GM12878 (cell line): Measurements from ENCODE around the gene PPBP. TPM values are rescaled to one million over a fixed set of nuclear protein-coding genes. Genes with fewer than 3 reads are reported as not detected.
"Not testable (repeated sequence)": the region's sequence is repeated elsewhere in the genome, so short reads cannot be mapped to it uniquely, and the experiment has no call there.

ENCODE experiments used
- ATAC-seq: fragments of 200-7000 bp; cut with Tn5 transposase; 3 replicates; pipeline ENCODE4 v1.9.1; 2020; ENCODE audit warnings: mild to moderate bottlenecking, moderate library complexity
- BruUV-seq: library from RNA; stranded (reverse); fragments of 400-500 nt; replicated peaks from 2 replicates; lab custom pipeline; 2021; lab: Mats Ljungman, UMichigan
- CTCF ChIA-PET: fragments of 300-600 bp; sonication (Branson Sonifier 250); formaldehyde crosslinking; extraction: SDS; loops from one replicate; lab custom pipeline; 2021; ENCODE audit warnings: inconsistent platforms; lab: Yijun Ruan, JAX
- POLR2A ChIA-PET: fragments of 350-600 bp; formaldehyde crosslinking; extraction: SDS; loops from one replicate; lab custom pipeline; 2021; ENCODE audit warnings: inconsistent platforms; lab: Charles Lee
- RAD21 ChIA-PET: fragments of 300-600 bp; sonication (Branson Sonifier 250); formaldehyde crosslinking; loops from one replicate; lab custom pipeline; 2023; ENCODE audit warnings: antibody characterized with exemption; ENCODE audit not compliant: unreplicated experiment; lab: Charles Lee
- SMC1A ChIA-PET: fragments of 300-600 bp; sonication (Branson Sonifier 250); formaldehyde crosslinking; loops from one replicate; lab custom pipeline; 2023; ENCODE audit not compliant: unreplicated experiment, uncharacterized antibody; lab: Charles Lee
- DNase-seq: peaks from one replicate; pipeline ENCODE4 v3.0.0-alpha.2; 2011; ENCODE audit warnings: low read depth, low spot score
- FAIRE-seq: peaks from 3 replicates; lab custom pipeline; 2011; peaks lifted over from hg19 to GRCh38; lab: Jason Lieb, UNC
- H2AFZ ChIP-seq: 2 replicates; pipeline ENCODE4 v1.6.0; 2011; ENCODE audit warnings: low read depth, low read length, control low read depth; ENCODE audit not compliant: control insufficient read depth
- H3K27ac ChIP-seq: 2 replicates; pipeline ENCODE4 v1.5.1; 2011; ENCODE audit warnings: control low read depth; ENCODE audit not compliant: control insufficient read depth, insufficient read depth
- H3K27me3 ChIP-seq, 2 experiments: replicated peaks in 1 of 2; 2 replicates each; pipeline versions ENCODE4 v1.6.0 to v1.6.1; 2011; ENCODE audit warnings: low read length in 1 of 2; ENCODE audit not compliant: control insufficient read depth in 2 of 2, insufficient read depth in 2 of 2
- H3K36me3 ChIP-seq, 2 experiments: 2 replicates each; pipeline ENCODE4 v1.5.1; 2011; ENCODE audit warnings: low read length in 1 of 2; ENCODE audit not compliant: control insufficient read depth in 2 of 2, insufficient read depth in 2 of 2
- H3K4me1 ChIP-seq: 2 replicates; pipeline ENCODE4 v1.6.1; 2011; ENCODE audit warnings: mild to moderate bottlenecking, low read length, moderate library complexity, mixed read lengths; ENCODE audit not compliant: control insufficient read depth, insufficient read depth
- H3K4me2 ChIP-seq: 2 replicates; pipeline ENCODE4 v1.6.0; 2011; ENCODE audit warnings: control low read depth; ENCODE audit not compliant: control insufficient read depth, insufficient read depth
- H3K4me3 ChIP-seq: fragments of 200-600 bp; sonication (generic); 2 replicates; pipeline ENCODE4 v1.5.1; 2016
- H3K79me2 ChIP-seq: 2 replicates; pipeline ENCODE4 v1.6.0; 2011; ENCODE audit warnings: low read length; ENCODE audit not compliant: control insufficient read depth, insufficient read depth
- H3K9ac ChIP-seq: 2 replicates; pipeline ENCODE4 v1.8.0; 2011; ENCODE audit warnings: low read length, control low read depth, mixed read lengths; ENCODE audit not compliant: control insufficient read depth, insufficient read depth
- H3K9me3 ChIP-seq: replicated peaks from 3 replicates; pipeline ENCODE4 v1.5.1; 2011; ENCODE audit warnings: mild to moderate bottlenecking, low read length; ENCODE audit not compliant: control insufficient read depth, insufficient read depth
- H4K20me1 ChIP-seq: 2 replicates; pipeline ENCODE4 v1.6.0; 2011; ENCODE audit not compliant: control insufficient read depth, insufficient read depth
- CEBPZ ChIP-seq: fragments of 150-350 bp; IDR thresholded peaks from 2 replicates; pipeline ENCODE4 v1.6.1; 2016; ENCODE audit warnings: low read depth, low read length
- EP300 ChIP-seq, 2 experiments: fragments of 150-350 bp in 1 of 2; IDR thresholded peaks; 2 replicates each; pipeline ENCODE4 v1.6.1; 2011 to 2012; ENCODE audit warnings: low read depth in 2 of 2, low read length in 2 of 2, borderline replicate concordance in 1 of 2, improper control_type of control experiment in 1 of 2, inconsistent platforms in 1 of 2; ENCODE audit not compliant: control insufficient read depth in 1 of 2
- ESRRA ChIP-seq: IDR thresholded peaks from 2 replicates; pipeline ENCODE4 v1.6.1; 2012; ENCODE audit warnings: mild to moderate bottlenecking, low read length, improper control_type of control experiment
- ETV6 ChIP-seq, 2 experiments: fragments of 450-650 bp in 1 of 2; IDR thresholded peaks in 1 of 2; conservative IDR thresholded peaks in 1 of 2; 2 replicates each; pipeline ENCODE4 v1.6.1; 2014; ENCODE audit warnings: antibody characterized with exemption in 1 of 2, borderline replicate concordance in 1 of 2, low read depth in 1 of 2, mild to moderate bottlenecking in 1 of 2, moderate library complexity in 1 of 2
- GABPA ChIP-seq: IDR thresholded peaks from 2 replicates; pipeline ENCODE4 v1.6.1; 2014; ENCODE audit warnings: antibody characterized with exemption, low read depth, mild to moderate bottlenecking, inconsistent platforms
- GATAD2B ChIP-seq: fragments of 450-650 bp; conservative IDR thresholded peaks from 2 replicates; pipeline ENCODE4 v1.6.1; 2017; ENCODE audit warnings: low read depth, mild to moderate bottlenecking, moderate library complexity
- KDM1A ChIP-seq: fragments of 200-600 bp; sonication (generic); IDR thresholded peaks from 2 replicates; pipeline ENCODE4 v1.6.1; 2016; ENCODE audit warnings: borderline replicate concordance
- MEF2A ChIP-seq: IDR thresholded peaks from 2 replicates; pipeline ENCODE4 v1.6.1; 2011; ENCODE audit warnings: low read depth, mild to moderate bottlenecking, low read length, moderate library complexity; ENCODE audit not compliant: insufficient read depth
- NFXL1 ChIP-seq: fragments of 450-650 bp; IDR thresholded peaks from 2 replicates; pipeline ENCODE4 v1.6.1; 2017; ENCODE audit warnings: antibody characterized with exemption, mild to moderate bottlenecking, borderline replicate concordance
- RB1 ChIP-seq: fragments of 450-650 bp; formaldehyde crosslinking; IDR thresholded peaks from 2 replicates; pipeline ENCODE4 v1.6.1; 2017; ENCODE audit warnings: mild to moderate bottlenecking, borderline replicate concordance
- SMC3 ChIP-seq: IDR thresholded peaks from 2 replicates; pipeline ENCODE4 v1.6.1; 2011; ENCODE audit warnings: low read length, improper control_type of control experiment, borderline replicate concordance
- SUZ12 ChIP-seq: fragments of 200-600 bp; sonication (generic); IDR thresholded peaks from one replicate; pipeline ENCODE4 v1.6.1; 2018; ENCODE audit warnings: antibody characterized with exemption, mild to moderate bottlenecking; ENCODE audit not compliant: unreplicated experiment
- TAF1 ChIP-seq: IDR thresholded peaks from 2 replicates; pipeline ENCODE4 v1.6.1; 2011; ENCODE audit warnings: mild to moderate bottlenecking, low read depth, low read length, borderline replicate concordance
- WGBS: methylation state at CpG from one replicate; pipeline ENCODE4 v1.1.6; 2016; ENCODE audit warnings: low lambda C conversion rate; ENCODE audit not compliant: insufficient replicate concordance, insufficient coverage; ENCODE audit errors: missing lambda C conversion rate; 5-methylcytosine and 5-hydroxymethylcytosine counted together
- in situ Hi-C: fragments of 300-500 bp; cut with MboI; formaldehyde crosslinking; loops from 9 replicates; pipeline ENCODE4 v1.14.3; 2018; ENCODE audit warnings: mixed read lengths
- intact Hi-C: fragments of 100-400 bp; cut with micrococcal nuclease; formaldehyde crosslinking; loops from one replicate; pipeline ENCODE4 v1.14.2; 2022; ENCODE audit not compliant: unreplicated experiment
- polyA plus RNA-seq, 11 experiments: library from polyadenylated mRNA; depleted of rRNA in 4 of 11; unstranded in 6 of 11; stranded (reverse) in 5 of 11; fragments of >200 nt; fragmentation: Nextera tagmentation in 4 of 11; fragmentation: Illumina TruSeq in 1 of 11; extraction: Ambion mirVana in 4 of 11; extraction: Trizol in 1 of 11; gene quantifications; 1 replicate in 1 of 11; 2 replicates in 10 of 11; pipeline versions ENCODE4 v1.2.1 to v1.2.3, GENCODE V29; 2011 to 2016; ENCODE audit warnings: inconsistent platforms in 2 of 11, missing spikeins in 2 of 11, low read depth in 1 of 11
- total RNA-seq, 4 experiments: library from RNA; depleted of rRNA in 3 of 4; stranded (reverse); fragments of >200 nt in 3 of 4; fragmentation: Illumina TruSeq in 1 of 4; extraction: Trizol in 1 of 4; gene quantifications; 2 replicates each; pipeline versions ENCODE4 v1.2.1 to v1.2.3, GENCODE V29; 2013 to 2021

Gene PPBP
- total and polyA plus RNA-seq, 10 of the 15 experiments (the other 5 are each of a cell fraction or from before 2014, with no cell fraction given), result not detected

GRCh38 chr4:73950376-73950920 lies 37.5 kb downstream of the PPBP start:
- intact Hi-C loops, POLR2A ChIA-PET, H3K36me3 ChIP-seq, H3K27ac ChIP-seq, CTCF ChIA-PET, BruUV-seq, H2AFZ ChIP-seq, in situ Hi-C loops, RAD21 ChIA-PET, DNase-seq, H3K27me3 ChIP-seq, H3K4me1 ChIP-seq, H3K4me2 ChIP-seq, H3K4me3 ChIP-seq, H3K9ac ChIP-seq, H3K9me3 ChIP-seq, H4K20me1 ChIP-seq, H3K79me2 ChIP-seq, FAIRE-seq, ATAC-seq: not testable (repeated sequence)
- SMC1A ChIA-PET, result interaction anchor here (0.7 kb wide), 1 partner anchor 59 kb away, joined by 3 read pairs; no protein-coding TSS in a partner anchor
- 28% methylated on average over 8 of the region's 8 CpGs for WGBS

- BruUV-seq, result no TSS peak
- Histone ChIP-seq H3K9ac (no peak overlapping the region), H3K27me3 (no peaks in the 10 kb centered on the region; a peak in 1 of 4 replicates), H2AFZ (no peak overlapping the region), H4K20me1 (no peaks in the 10 kb centered on the region), H3K79me2 (no peaks in the 10 kb centered on the region), H3K9me3 (no peaks in the 10 kb centered on the region), H3K4me2 (no peak overlapping the region), H3K36me3 (no peaks in the 10 kb centered on the region), H3K4me1 (no peaks in the 10 kb centered on the region), H3K4me3 (no peak overlapping the region), H3K27ac (no peak overlapping the region)
- 44% methylated on average over 7 of the region's 7 CpGs for WGBS
- ChIA-PET RAD21 (no interaction called here), SMC1A (no interaction called here), POLR2A (no interaction called here), CTCF (no interaction called here)
- in situ Hi-C loops (no loop called here), intact Hi-C loops (no loop called here)
- no peak for DNase-seq
- no peak for FAIRE-seq
- no peak for ATAC-seq
- no peak for TF ChIP-seq RB1
- no peak for TF ChIP-seq SUZ12
- no peak for TF ChIP-seq GABPA
- no peak for TF ChIP-seq NFXL1
- no peak for TF ChIP-seq SMC3
- TF ChIP-seq EP300 (IDR thresholded peaks at IDR 0.05; ENCODE audit: borderline replicate concordance in 1 of 2, control insufficient read depth in 1 of 2, low read depth in 2 of 2, low read length in 2 of 2), result no peak
- TF ChIP-seq TAF1, result no peak
- no peak for TF ChIP-seq ETV6 (conservative IDR thresholded peaks at IDR 0.05 in 1 of 2, IDR thresholded peaks at IDR 0.05 in 1 of 2; ENCODE audit: borderline replicate concordance in 1 of 2, low read depth in 1 of 2)
- no peak for TF ChIP-seq GATAD2B
- TF ChIP-seq ESRRA, result no peak
- no peak for TF ChIP-seq KDM1A
- TF ChIP-seq MEF2A, result no peak
- TF ChIP-seq CEBPZ, result no peak
Measured at GRCh38 chr4:73948990-73949706, 38.8 kb downstream of the PPBP start.
